GM18520 (cell line): Measurements from ENCODE around the gene ITPK1.

Experiments used
- ATAC-seq: cut with Tn5 transposase; IDR thresholded peaks from one replicate; pipeline ENCODE4 v1.9.1; 2021; ENCODE audit not compliant: unreplicated experiment

ITPK1 gene

GRCh38 chr14:92928258-92928629, 187.5 kb downstream of the ITPK1 start:
- ATAC-seq, result no peak

- ATAC-seq, result no peak
Observed at GRCh38 chr14:92927349-92928257, 188.1 kb downstream of the ITPK1 start.

GRCh38 chr14:92926931-92927330, 188.8 kb downstream of the ITPK1 start:
- ATAC-seq, result no peak

GRCh38 chr14:92926180-92926845, 189.4 kb downstream of the ITPK1 start:
- ATAC-seq, result no peak

- no peak for ATAC-seq
Observed at GRCh38 chr14:92925446-92925845, 190.3 kb downstream of the ITPK1 start.

- no peak for ATAC-seq
Observed at GRCh38 chr14:92924247-92924646, 191.5 kb downstream of the ITPK1 start.

GRCh38 chr14:92923744-92924103, 192.0 kb downstream of the ITPK1 start:
- ATAC-seq, result no peak

- no peak for ATAC-seq
Observed at GRCh38 chr14:92922883-92923743, 192.6 kb downstream of the ITPK1 start, which contains the start of gene CHGA. CHGA (plus strand) TSS chr14:92923150; CDS start chr14:92923360, 210 bp downstream.

GRCh38 chr14:92922155-92922735, 193.5 kb downstream of the ITPK1 start:
- no peak for ATAC-seq

GRCh38 chr14:92920001-92920400, 195.7 kb downstream of the ITPK1 start:
- ATAC-seq, result no peak

- no peak for ATAC-seq
Observed at GRCh38 chr14:92917956-92918355, 197.8 kb downstream of the ITPK1 start.

- ATAC-seq, result no peak
Observed at GRCh38 chr14:92917041-92917940, 198.4 kb downstream of the ITPK1 start.

GRCh38 chr14:92916201-92916600, 199.5 kb downstream of the ITPK1 start:
- no peak for ATAC-seq

- ATAC-seq, result no peak
Observed at GRCh38 chr14:92914087-92914656, 201.6 kb downstream of the ITPK1 start.

GRCh38 chr14:92907316-92907911, 208.3 kb downstream of the ITPK1 start:
- ATAC-seq, result no peak

- no peak for ATAC-seq
Observed at GRCh38 chr14:92906823-92907222, 208.9 kb downstream of the ITPK1 start.

- no peak for ATAC-seq
Observed at GRCh38 chr14:92906420-92906819, 209.3 kb downstream of the ITPK1 start.

- no peak for ATAC-seq
Observed at GRCh38 chr14:92905667-92906066, 210.1 kb downstream of the ITPK1 start.

GRCh38 chr14:92903359-92903758, 212.4 kb downstream of the ITPK1 start:
- no peak for ATAC-seq
